Stimulated activated CD8-positive, alpha-beta memory T cell treated with anti-CD3 and anti-CD28 coated beads, Interleukin-2, amount 100 ng/mL, for 1 hour (primary cell): ENCODE data around the gene UTS2B.
A peak's percentile ranks its signal among the peaks of the same experiment; 100 is the strongest.

ENCODE experiments used
- DNase-seq, 2 donors: peaks; one replicate each; pipeline ENCODE4 v3.0.0-alpha.2; 2020; ENCODE audit warnings: low read depth in 2 of 2

UTS2B gene

DNA sequence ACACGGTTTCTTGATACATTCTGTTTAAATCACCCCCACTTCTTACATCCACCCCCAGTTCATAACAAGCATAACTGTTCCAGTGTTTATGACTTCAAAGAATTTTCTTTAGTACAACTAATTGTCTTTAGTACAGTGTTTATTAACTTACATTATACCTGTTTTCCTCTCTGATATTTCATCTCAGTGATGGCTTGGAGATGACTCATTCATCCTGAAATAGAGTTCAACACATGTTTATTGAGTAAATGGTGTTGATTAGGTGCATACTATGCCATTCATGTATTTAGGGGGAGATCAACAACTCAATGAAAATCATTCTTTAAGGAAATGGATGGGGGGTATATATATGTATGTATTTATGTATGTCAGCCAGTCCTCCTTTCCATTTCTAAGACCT, 21.7 kb upstream of the UTS2B start:
- DNase-seq, result no peak

DNA sequence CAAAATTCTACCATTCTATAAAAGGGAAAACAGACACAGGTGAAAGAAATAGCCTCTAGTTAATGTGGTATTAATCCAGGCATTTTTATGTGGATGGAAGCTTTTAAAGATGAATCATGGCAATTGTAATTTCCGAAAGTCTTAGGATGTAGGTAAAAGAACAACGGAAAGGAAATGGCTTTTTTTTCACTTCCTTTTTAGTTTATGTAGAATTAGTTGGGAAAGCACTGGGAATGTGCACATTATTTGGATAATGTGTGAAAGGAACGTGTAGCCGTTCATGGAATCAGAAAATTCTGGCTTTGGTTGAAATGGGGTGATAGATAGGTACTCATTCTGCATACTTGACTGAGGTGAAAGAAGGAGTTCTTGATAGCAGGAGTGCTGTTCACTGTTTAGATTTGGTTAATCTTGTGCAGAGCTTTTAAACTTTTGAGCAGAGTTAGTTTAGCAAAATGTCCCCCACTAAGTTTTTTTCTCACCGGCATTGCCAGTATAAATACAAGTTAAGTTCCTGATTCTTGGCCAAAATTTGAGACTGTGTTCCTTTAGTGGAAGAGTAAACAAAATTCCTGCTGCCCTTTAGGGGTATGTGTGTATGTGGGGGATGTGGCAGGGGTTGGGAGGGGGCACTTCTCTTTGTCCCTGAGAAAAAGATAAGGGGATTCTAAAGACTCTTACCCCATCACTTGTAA, 20.2 kb upstream of the UTS2B start:
- no peak for DNase-seq

DNA sequence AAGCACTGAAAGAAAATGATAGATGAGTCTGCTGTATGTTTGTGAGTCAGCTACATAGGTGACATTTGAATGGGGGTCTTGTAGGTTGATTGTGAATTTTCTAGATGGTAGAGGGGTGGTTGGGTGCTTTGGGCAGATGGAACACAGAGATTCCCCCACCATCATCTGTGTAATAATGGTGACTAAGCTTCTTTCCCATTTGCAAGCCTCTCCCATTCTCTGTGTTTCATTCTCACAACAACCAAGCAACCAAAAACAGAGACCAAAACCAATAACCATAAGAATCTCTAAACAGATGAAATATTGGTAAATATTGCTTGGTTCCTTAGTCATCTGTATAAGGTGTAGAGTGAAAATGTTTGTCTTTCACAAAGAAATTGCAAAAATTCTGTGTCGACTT, 17.8 kb upstream of the UTS2B start:
- no peak for DNase-seq

DNA sequence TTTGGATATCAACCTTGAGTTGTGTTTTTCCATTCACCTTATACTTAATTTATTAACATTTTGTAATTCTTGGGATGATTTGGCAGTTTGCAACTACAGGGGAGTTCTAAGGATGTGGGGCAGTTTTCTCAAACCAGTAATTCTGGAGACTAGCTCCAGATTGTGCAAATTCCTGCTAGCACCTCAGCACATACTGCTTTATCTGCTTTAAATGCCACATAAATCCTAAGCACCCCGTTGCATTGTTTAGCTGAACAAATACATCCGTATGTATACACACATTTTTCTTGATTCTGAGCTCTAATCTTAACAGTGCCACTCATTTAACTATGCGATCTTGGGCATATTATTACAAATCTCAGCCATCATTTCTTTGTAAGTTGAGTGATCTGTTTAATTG, 16.9 kb upstream of the UTS2B start:
- DNase-seq, result no peak

DNA sequence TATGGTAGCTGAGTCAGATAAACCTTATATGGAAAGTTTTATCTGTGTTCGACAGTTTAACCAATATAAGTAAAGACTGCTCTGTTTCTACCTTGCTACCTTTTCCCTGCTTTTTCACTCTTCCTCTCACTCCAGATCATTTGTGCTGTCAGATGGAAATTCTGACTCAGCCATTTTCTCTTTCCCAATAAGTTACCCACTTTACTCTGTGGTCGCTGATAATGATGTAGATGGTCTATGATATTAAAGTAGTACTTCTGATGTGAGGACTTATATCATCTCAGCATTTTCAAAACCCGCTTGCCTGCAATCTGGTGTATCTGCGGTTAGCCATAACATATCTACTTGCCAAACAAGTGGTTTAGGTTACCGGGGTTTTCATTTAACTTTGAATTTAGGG, 15.0 kb upstream of the UTS2B start:
- DNase-seq, result no peak

DNA sequence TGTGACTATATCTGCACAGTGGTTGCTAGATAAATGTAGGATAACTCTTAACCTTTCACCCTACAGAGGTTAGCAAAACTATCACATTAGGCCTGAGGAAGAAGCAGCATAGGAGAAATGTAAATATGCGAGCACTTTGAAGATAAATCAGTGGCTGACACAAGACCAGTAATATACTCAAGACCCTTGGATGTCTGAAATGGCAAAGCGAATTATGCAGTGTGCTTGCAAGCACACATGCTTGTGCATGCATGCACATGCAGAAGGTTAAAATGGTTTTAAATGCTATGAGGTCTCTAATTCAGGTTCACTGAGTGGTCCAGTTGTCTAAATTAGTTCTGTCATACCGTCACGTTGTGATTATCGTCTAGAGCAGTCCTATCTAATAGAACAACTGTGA, 13.6 kb upstream of the UTS2B start:
- no peak for DNase-seq

DNA sequence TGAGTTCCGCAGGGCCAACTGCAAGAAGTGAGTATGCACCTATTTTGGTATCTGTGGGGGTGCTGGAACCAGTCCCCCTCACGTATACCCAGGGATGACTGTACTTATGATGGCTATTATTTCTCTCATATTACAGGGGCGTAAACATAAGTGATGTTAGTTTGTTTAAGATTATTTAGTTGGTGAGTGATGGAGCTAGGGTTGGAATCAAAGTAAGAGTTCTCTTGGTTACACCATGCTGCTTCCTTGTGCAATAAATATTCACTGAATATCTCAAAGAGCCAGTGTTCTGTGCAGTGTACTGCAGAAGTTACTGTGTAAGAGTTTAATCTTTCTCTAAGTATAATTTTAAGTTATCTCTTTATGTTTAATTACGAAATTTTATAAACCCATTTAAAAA, 12.8 kb upstream of the UTS2B start:
- DNase-seq, result no peak

DNA sequence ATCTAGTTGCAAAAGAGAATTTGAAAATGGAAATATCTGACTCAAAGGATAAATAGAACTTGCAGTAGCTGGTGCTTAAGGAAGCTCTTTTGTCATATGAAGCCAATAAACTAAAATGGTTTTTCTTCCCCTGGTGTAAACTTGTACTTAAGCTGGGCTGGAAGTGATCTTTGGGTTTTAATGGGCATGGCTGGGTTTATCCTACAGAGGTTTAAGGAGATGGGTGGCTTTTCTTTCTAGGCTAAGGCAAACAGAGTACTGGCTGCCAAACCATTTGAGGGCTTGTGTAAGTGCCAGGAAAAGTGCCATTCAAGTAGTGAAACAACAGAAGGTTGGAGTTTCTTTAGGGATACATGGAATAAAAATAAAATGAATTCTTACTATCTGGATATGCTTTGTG, 12.1 kb upstream of the UTS2B start:
- DNase-seq, result no peak

DNA sequence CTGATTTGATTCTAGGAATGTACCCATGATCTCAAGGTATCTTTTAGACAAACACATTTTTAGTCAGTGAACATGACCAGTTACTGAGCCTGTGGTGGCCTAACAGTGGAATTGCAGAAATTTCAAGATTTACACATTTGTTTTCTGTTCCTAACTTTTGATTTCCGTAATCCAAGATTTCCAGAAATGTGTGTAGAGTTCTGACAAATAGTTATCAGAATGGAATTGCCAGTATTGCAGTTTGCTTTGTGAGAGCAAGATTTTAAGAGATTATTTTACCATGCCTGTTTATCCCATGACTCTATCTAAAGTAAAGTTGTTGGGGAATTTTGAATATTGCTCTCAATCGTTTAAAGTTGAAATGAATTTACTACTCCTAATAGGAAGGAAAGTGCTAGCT, 11.7 kb upstream of the UTS2B start:
- no peak for DNase-seq

DNA sequence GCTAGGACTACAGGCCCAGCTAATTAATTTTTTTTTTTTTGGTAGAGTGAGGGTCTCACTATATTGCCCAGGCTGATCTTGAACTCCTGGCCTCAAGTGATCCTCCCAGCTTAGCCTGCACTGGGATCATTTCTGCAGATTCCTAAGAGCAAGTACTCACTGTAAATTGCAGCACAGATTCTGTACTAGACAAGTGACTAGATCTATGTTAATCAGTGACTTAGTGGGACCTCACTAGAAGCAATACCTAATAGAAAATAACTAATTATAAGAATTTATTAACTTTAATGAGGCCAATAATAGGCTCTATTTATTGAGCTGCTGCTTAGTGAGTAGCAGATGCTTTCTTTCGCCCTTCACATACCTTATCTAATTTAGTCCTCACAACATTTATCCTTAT, 10.6 kb upstream of the UTS2B start:
- no peak for DNase-seq

DNA sequence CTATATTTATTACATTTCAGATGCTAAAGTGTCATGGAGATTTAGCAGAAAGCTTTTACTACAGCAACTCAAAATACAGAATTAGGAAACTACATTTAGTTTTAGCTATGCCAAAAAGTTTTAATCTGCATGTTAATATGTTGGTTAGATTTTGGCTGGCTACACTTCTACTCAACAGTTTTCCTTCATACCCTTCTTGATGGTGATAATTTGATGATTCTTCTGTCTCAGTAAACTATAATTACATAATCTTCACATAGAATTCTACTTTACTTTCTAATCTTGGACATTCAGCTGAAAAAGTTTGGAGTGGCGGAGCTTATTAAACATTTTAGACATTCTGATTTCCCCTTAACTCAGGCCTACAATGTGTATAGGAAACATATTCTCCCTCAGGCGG, 10.0 kb upstream of the UTS2B start:
- no peak for DNase-seq

DNA sequence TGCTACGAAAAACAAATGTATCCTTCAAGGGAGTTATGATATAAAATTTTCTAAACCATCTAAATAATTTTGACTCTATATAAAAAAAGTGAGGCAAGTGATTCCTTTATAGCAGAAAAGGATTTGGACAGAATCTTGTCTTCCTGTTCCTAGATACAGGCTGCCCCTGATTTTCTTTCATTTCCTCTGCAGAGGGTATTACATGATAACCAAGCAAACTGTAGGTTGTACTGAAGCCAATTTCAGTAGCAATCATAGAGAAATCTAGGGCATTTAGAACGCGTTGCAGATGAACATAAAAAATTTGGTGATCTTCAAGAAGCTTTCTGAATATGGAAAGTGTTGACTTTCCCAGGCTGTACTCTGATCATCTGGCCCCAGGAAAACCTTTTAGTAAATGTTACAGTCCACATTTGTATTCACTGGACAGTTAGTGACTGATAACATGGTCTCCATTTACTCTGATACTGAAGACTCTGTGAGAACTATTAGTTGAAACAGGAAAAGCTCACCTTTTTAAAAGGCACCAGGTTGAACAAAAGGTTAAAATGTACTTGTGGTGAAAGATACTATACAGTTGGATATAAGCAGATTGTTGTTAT, 9.1 kb upstream of the UTS2B start:
- DNase-seq, result no peak

DNA sequence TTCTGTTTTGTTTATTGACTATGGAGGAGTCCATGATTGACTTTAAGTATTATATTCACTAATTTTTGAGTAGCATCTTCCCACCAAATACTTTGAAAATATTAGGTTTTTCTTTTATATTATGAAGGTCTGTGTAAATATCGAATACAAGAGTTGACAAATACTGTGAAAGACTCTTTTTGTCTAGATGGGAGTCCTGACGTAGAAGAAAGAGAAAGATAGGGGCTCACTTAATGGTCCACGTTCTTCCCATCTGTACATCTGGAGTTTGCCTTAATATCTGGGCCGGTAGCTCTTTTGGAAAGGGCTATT, 7.8 kb upstream of the UTS2B start:
- DNase-seq, result no peak

DNA sequence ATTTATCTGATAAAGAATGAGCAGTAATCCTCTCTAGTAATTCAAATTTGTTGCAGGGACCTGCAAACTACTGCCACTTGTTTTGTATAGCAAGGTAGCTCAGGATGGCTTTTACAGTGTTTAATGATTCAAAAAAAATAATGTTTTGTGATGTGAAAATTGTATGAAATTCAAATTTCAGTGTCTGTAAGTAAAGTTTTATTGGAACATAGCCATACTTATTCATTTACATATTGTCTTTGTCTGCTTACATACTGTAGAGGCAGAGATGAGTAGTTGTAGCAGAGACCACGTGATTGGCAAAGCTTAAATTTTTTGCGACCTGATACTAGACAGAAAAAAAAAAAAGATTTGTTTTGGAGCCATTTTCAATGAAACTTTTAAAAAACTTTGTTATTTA, 6.5 kb upstream of the UTS2B start:
- DNase-seq, result no peak

DNA sequence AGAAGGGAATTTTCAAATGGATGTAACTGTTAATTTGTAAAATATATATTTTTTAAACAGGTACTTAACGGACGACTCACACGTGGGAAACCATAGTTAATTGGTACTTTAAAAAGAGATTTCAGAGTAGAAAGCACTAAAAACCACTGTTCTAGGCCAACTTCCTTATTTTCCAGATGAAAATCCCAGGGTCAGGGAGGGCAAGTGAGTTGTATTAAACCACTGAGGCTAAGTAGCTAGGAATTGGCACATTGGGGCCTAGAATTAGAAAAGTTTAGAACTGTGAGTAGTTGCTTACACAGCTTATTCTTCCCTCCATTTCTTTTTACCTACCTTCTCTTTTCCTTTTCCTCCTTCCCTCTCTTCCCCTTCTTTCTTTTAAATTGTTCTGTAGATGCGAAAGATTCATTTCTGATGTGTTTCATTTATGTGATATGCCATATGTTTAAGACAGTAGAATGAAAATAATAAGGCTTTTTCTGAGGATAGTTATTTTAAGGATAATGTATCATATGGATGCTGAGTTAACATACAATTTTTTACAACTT, 4.1 kb upstream of the UTS2B start:
- no peak for DNase-seq

DNA sequence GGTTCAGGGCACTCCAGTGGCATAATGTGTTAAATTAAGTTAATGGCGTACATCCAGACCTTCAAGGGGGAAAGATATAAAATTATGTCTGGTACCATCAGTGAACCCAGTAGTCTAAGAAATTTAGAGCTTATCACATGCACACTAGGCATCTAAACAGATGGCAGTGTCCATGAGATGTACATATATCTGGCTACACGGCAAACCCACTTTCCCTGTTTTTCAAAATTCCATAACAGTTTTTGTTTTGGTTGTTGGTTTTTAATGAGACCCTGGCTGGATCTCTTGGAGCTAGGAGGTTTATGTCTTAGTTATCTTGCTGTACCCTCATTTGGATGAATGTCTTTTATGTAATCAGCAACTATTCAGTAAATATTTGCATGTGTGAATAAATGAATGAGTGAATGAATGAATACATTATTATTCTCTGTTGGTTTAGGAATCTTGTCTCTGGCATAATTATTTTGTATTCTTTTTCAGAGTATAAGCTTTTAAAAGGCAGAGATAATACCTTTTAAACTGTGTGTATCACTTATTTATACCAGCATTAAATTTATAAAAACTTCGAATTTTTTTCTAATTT, 3.1 kb upstream of the UTS2B start:
- no peak for DNase-seq

DNA sequence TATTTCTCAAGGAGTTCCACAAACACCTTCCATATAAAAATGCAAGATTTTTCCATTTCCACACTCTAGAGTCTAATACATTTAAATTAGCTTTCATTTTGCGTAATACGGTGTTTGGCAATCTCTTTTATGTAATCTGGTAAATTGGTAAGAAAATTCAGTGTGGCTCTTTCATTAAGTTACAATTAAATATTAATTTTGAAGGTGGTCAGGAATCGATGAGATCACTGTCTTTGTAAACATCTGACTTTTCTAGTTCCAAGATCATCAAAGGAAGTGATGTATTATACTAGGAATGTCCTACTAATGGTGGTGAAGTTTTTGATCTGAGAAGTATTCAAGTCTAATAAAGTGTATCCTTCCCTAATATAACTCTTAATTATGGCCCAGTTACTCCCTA, 1.1 kb upstream of the UTS2B start:
- DNase-seq, result no peak

DNA sequence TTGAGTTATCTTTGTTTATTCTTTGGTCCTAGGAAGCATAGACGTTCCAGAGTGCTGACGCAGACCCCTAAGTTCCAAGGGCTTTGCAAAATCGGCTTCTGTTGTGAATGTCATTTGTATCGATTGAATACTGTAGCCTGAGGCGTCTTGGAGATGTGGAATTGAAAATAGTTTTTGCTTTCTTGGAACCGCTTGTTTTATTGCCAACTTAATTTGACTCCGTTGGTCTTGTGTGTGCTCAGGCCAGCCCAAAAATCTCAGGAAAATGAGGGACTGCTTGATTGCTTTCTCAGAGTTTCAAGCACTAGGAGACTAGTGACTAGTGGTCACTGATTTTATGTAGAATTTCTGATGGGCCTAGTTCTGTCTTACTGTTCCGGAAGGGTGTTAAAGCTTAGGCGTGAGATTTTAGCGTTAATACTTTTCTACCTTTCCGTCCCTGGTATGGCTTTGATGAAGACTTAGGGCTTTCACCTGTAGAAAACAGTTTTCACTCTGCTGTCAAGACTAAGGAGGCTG, 263 bp upstream of the UTS2B start:
- no peak for DNase-seq

DNA sequence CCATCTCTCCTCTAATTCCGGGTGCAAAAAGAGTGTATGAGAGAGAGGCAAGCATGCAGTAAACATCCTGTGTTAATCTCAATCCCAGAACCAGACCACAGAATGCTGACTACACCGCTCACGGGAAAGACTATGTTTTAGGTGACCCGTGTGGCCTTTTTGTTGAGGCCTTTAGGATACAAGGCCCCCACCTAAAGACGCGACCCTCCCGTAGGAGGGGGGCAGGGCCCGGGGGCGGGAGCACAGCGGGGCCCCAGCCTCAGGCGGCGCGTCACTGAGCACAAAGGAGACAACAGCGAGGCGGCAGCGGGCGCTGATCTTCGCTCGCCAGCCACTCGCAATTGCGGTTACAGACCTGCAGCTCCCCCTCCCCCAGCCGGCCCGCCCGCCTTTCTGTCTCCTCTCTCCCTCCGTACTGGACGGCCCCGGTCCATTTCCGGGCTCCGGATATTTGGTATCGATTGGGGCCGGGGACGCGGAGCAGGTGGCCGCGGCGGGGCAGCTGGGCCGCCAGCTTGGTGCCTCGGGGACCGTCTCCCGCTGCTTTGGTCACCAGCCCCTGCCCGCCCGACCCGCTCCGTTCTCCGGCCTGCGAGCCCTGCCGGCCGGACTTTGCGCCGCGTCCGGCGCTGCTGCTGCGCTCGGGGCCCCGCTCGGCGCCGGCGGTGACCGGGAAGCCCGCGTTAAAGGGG, 1.2 kb downstream of the UTS2B start, which contains the start of gene CCDC50:
Gene CCDC50, plus strand, starts transcription at position 433 of the 692 bp plus-strand sequence. CDS start 281 bp downstream, outside the sequence.
- DNase-seq, result peak in 1 of 2 donors; percentile 20

DNA sequence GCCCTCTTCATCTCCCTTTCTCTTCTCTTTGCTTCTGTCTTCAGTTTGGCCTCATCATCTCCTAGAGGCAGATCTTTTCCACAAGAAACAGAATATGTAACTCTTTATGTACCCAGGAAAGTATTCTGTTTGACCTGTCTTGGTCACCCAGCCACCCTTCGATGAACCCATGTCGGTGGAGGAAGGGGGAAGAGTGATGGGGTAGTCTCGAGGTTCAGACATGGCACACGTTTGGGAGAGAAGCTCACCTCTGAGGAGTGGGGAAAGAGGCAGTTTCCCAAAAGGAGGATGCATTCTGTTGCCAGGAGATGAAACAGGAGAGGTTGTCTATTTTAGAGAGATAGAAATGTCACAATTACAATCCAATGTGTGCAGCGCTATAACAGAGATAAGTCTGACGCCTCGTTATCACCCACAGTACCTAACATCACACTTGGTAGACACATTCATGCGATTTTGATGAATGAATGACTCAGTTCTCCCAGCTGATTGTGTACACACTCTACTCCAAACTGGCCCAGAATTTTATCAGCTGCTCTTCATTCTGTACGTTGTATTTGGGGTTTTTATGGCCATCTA, 1.9 kb downstream of the UTS2B start:
- DNase-seq, result no peak

DNA sequence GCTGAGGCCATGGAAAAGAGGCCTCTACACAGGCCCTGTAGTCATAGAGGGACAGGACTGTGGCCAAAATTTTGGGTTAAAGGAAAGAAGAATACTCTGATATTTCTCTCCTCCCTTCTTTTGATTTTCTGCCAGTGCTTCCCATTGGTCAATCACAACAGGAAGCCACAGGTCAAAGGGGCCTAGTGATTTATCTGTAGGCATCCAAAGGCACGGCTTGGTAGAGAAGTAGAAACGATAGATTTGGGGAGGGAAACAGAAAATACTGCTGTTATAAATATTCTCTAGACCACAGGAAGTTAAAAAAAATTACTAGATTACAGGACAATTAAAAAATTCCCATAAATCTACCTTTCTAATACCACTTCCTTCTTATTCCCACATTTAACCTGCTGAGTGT, 2.8 kb downstream of the UTS2B start:
- DNase-seq, result no peak

DNA sequence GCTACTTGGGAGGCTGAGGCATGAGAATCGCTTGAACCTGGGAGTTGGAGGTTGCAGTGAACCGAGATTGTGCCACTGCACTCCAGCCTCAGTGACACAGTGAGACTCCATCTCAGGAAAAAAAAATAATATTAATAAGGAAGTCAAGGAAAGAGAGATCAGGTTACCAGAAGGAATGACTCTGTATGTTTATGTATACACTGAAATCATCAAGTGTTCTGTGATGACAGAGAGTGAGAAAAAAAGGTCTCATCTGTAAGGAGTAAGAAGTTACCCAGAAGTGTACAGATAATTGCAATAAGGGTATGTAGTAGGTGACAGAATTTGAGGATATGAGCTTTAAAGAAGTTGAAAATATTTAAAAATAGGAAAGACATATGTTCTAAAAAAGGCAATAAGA, 5.4 kb downstream of the UTS2B start:
- DNase-seq, result no peak
